ENCODE data around the gene NEO1. TPM values are rescaled to one million over a fixed set of nuclear protein-coding genes. Genes with fewer than 3 reads are reported as not detected.

The NEO1 gene
- total RNA-seq, 2 experiments from 2014 or later = 4.3 to 4.4 TPM

GRCh38 chr15:73019154-73019553 lies 33.1 kb upstream of the NEO1 start:
- no peaks in the 10 kb centered on the region for H3K9me3 Mint-ChIP-seq
- intact Hi-C loops (cut with micrococcal nuclease) = no loop called here
- no peak overlapping the region for H3K4me3 Mint-ChIP-seq
- DNase-seq = no peak
- no peaks in the 10 kb centered on the region for H3K36me3 Mint-ChIP-seq (ENCODE audit: low read depth)
- CTCF ChIA-PET = no interaction called here
- no peak overlapping the region for H3K27ac Mint-ChIP-seq
- no peaks in the 10 kb centered on the region for H3K4me1 Mint-ChIP-seq (ENCODE audit: low read depth)
- peaks cover 14% of the 10 kb centered on the region for H3K27me3 Mint-ChIP-seq (ENCODE audit: low read depth)

GRCh38 chr15:73019601-73020146 lies 32.6 kb upstream of the NEO1 start:
- Mint-ChIP-seq H3K27me3 (ENCODE audit: low read depth) (peaks cover 14% of the 10 kb centered on the region), H3K36me3 (ENCODE audit: low read depth) (no peaks in the 10 kb centered on the region), H3K4me1 (ENCODE audit: low read depth) (no peaks in the 10 kb centered on the region), H3K9me3 (no peaks in the 10 kb centered on the region), H3K27ac (no peak overlapping the region), H3K4me3 (no peak overlapping the region)
- intact Hi-C loops (cut with micrococcal nuclease) = no loop called here
- CTCF ChIA-PET = no interaction called here
- no peak for DNase-seq

GRCh38 chr15:73021139-73021621 lies 31.1 kb upstream of the NEO1 start:
- Mint-ChIP-seq H3K4me1 (ENCODE audit: low read depth) (no peaks in the 10 kb centered on the region), H3K27ac (no peak overlapping the region), H3K4me3 (no peak overlapping the region), H3K27me3 (ENCODE audit: low read depth) (peaks cover 14% of the 10 kb centered on the region), H3K36me3 (ENCODE audit: low read depth) (no peaks in the 10 kb centered on the region), H3K9me3 (no peaks in the 10 kb centered on the region)
- CTCF ChIA-PET = no interaction called here
- DNase-seq = no peak
- intact Hi-C loops (cut with micrococcal nuclease) = no loop called here

GRCh38 chr15:73022161-73022560 lies 30.1 kb upstream of the NEO1 start:
- Mint-ChIP-seq H3K36me3 (ENCODE audit: low read depth) (no peaks in the 10 kb centered on the region), H3K27me3 (ENCODE audit: low read depth) (peaks cover 19% of the 10 kb centered on the region), H3K4me1 (ENCODE audit: low read depth) (no peaks in the 10 kb centered on the region), H3K27ac (no peak overlapping the region), H3K4me3 (no peak overlapping the region), H3K9me3 (no peaks in the 10 kb centered on the region)
- intact Hi-C loops (cut with micrococcal nuclease) = no loop called here
- no peak for DNase-seq
- CTCF ChIA-PET = interaction anchor here (0.7 kb wide), 1 partner anchor 8 kb away, joined by 3 read pairs; no protein-coding TSS in a partner anchor

GRCh38 chr15:73023071-73023470 lies 29.2 kb upstream of the NEO1 start:
- H3K27me3 Mint-ChIP-seq (ENCODE audit: low read depth) = peaks cover 24% of the 10 kb centered on the region
- CTCF ChIA-PET = interaction anchor here (1.2 kb wide), 1 partner anchor 10 kb away, joined by 3 read pairs; no protein-coding TSS in a partner anchor
- H3K9me3 Mint-ChIP-seq = no peaks in the 10 kb centered on the region
- H3K27ac Mint-ChIP-seq = no peak overlapping the region
- intact Hi-C loops (cut with micrococcal nuclease) = no loop called here
- no peak overlapping the region for H3K4me3 Mint-ChIP-seq
- DNase-seq = no peak
- no peaks in the 10 kb centered on the region for H3K4me1 Mint-ChIP-seq (ENCODE audit: low read depth)
- H3K36me3 Mint-ChIP-seq (ENCODE audit: low read depth) = no peaks in the 10 kb centered on the region

GRCh38 chr15:73024168-73024567 lies 28.1 kb upstream of the NEO1 start:
- peaks cover 27% of the 10 kb centered on the region for H3K27me3 Mint-ChIP-seq (ENCODE audit: low read depth)
- DNase-seq = no peak
- no peak overlapping the region for H3K27ac Mint-ChIP-seq
- H3K9me3 Mint-ChIP-seq = no peaks in the 10 kb centered on the region
- intact Hi-C loops (cut with micrococcal nuclease) = no loop called here
- H3K4me3 Mint-ChIP-seq = no peak overlapping the region
- CTCF ChIA-PET = interaction anchor here (0.6 to 1.2 kb wide), 2 partner anchors 9 to 878 kb away, joined by 3 read pairs; no protein-coding TSS in a partner anchor
- H3K36me3 Mint-ChIP-seq (ENCODE audit: low read depth) = no peaks in the 10 kb centered on the region
- H3K4me1 Mint-ChIP-seq (ENCODE audit: low read depth) = no peaks in the 10 kb centered on the region

- CTCF ChIA-PET = interaction anchor here (0.6 kb wide), 1 partner anchor 24 kb away, joined by 3 read pairs; no protein-coding TSS in a partner anchor
- Mint-ChIP-seq H3K36me3 (ENCODE audit: low read depth) (no peaks in the 10 kb centered on the region), H3K27me3 (ENCODE audit: low read depth) (peaks cover 16% of the 10 kb centered on the region)
Observed at GRCh38 chr15:73026511-73027054, 25.7 kb upstream of the NEO1 start.

GRCh38 chr15:73028031-73028430 lies 24.2 kb upstream of the NEO1 start:
- no peak overlapping the region for H3K27ac Mint-ChIP-seq
- intact Hi-C loops (cut with micrococcal nuclease) = no loop called here
- peaks cover 14% of the 10 kb centered on the region for H3K27me3 Mint-ChIP-seq (ENCODE audit: low read depth)
- CTCF ChIA-PET = no interaction called here
- no peaks in the 10 kb centered on the region for H3K4me1 Mint-ChIP-seq (ENCODE audit: low read depth)
- no peak for DNase-seq
- H3K4me3 Mint-ChIP-seq = no peak overlapping the region
- H3K9me3 Mint-ChIP-seq = no peaks in the 10 kb centered on the region
- H3K36me3 Mint-ChIP-seq (ENCODE audit: low read depth) = no peaks in the 10 kb centered on the region

More at GRCh38 chr15:73026511-73027054, 25.7 kb upstream of the NEO1 start:
- H3K27ac Mint-ChIP-seq = no peak overlapping the region
- intact Hi-C loops (cut with micrococcal nuclease) = no loop called here
- no peaks in the 10 kb centered on the region for H3K9me3 Mint-ChIP-seq
- H3K4me3 Mint-ChIP-seq = no peak overlapping the region
- H3K4me1 Mint-ChIP-seq (ENCODE audit: low read depth) = no peaks in the 10 kb centered on the region
- DNase-seq = no peak

- peaks cover 14% of the 10 kb centered on the region for H3K27me3 Mint-ChIP-seq (ENCODE audit: low read depth)
- no peak for DNase-seq
- H3K27ac Mint-ChIP-seq = no peak overlapping the region
- no peaks in the 10 kb centered on the region for H3K9me3 Mint-ChIP-seq
- intact Hi-C loops (cut with micrococcal nuclease) = no loop called here
- CTCF ChIA-PET = no interaction called here
- no peaks in the 10 kb centered on the region for H3K36me3 Mint-ChIP-seq (ENCODE audit: low read depth)
- no peaks in the 10 kb centered on the region for H3K4me1 Mint-ChIP-seq (ENCODE audit: low read depth)
- no peak overlapping the region for H3K4me3 Mint-ChIP-seq
Observed at GRCh38 chr15:73028831-73029451, 23.3 kb upstream of the NEO1 start.

- intact Hi-C loops (cut with micrococcal nuclease) = no loop called here
- no peaks in the 10 kb centered on the region for H3K36me3 Mint-ChIP-seq (ENCODE audit: low read depth)
- H3K27ac Mint-ChIP-seq = no peak overlapping the region
- H3K9me3 Mint-ChIP-seq = no peaks in the 10 kb centered on the region
- CTCF ChIA-PET = interaction anchor here (0.6 kb wide), 1 partner anchor 8 kb away, joined by 3 read pairs; no protein-coding TSS in a partner anchor
- DNase-seq = no peak
- no peak overlapping the region for H3K4me3 Mint-ChIP-seq
- H3K27me3 Mint-ChIP-seq (ENCODE audit: low read depth) = peaks cover 14% of the 10 kb centered on the region
- no peaks in the 10 kb centered on the region for H3K4me1 Mint-ChIP-seq (ENCODE audit: low read depth)
Observed at GRCh38 chr15:73030122-73030679, 22.1 kb upstream of the NEO1 start.

- Mint-ChIP-seq H3K9me3 (no peaks in the 10 kb centered on the region), H3K4me3 (no peak overlapping the region), H3K27ac (no peak overlapping the region), H3K4me1 (ENCODE audit: low read depth) (no peaks in the 10 kb centered on the region), H3K36me3 (ENCODE audit: low read depth) (no peaks in the 10 kb centered on the region), H3K27me3 (ENCODE audit: low read depth) (peaks cover 10% of the 10 kb centered on the region)
- no peak for DNase-seq
- CTCF ChIA-PET = no interaction called here
- intact Hi-C loops (cut with micrococcal nuclease) = no loop called here
Observed at GRCh38 chr15:73031648-73032047, 20.6 kb upstream of the NEO1 start.

GRCh38 chr15:73033611-73034010 lies 18.7 kb upstream of the NEO1 start:
- no peaks in the 10 kb centered on the region for H3K9me3 Mint-ChIP-seq
- H3K4me1 Mint-ChIP-seq (ENCODE audit: low read depth) = no peaks in the 10 kb centered on the region
- no peaks in the 10 kb centered on the region for H3K36me3 Mint-ChIP-seq (ENCODE audit: low read depth)
- peaks cover 3% of the 10 kb centered on the region for H3K27me3 Mint-ChIP-seq (ENCODE audit: low read depth)
- H3K27ac Mint-ChIP-seq = no peak overlapping the region
- intact Hi-C loops (cut with micrococcal nuclease) = no loop called here
- DNase-seq = no peak
- CTCF ChIA-PET = interaction anchor here (0.6 to 1.0 kb wide), 2 partner anchors 10 to 783 kb away, joined by 3 to 7 read pairs; no protein-coding TSS in a partner anchor
- H3K4me3 Mint-ChIP-seq = no peak overlapping the region
